Measurements from ENCODE around the gene SDR39U1. TPM values are rescaled to one million over a fixed set of nuclear protein-coding genes. Genes with fewer than 3 reads are reported as not detected.
A peak's percentile ranks its signal among the peaks of the same experiment; 100 is the strongest.

SDR39U1 gene
- total RNA-seq, 1 experiment from 2014 or later, result 11.3 TPM

DNA sequence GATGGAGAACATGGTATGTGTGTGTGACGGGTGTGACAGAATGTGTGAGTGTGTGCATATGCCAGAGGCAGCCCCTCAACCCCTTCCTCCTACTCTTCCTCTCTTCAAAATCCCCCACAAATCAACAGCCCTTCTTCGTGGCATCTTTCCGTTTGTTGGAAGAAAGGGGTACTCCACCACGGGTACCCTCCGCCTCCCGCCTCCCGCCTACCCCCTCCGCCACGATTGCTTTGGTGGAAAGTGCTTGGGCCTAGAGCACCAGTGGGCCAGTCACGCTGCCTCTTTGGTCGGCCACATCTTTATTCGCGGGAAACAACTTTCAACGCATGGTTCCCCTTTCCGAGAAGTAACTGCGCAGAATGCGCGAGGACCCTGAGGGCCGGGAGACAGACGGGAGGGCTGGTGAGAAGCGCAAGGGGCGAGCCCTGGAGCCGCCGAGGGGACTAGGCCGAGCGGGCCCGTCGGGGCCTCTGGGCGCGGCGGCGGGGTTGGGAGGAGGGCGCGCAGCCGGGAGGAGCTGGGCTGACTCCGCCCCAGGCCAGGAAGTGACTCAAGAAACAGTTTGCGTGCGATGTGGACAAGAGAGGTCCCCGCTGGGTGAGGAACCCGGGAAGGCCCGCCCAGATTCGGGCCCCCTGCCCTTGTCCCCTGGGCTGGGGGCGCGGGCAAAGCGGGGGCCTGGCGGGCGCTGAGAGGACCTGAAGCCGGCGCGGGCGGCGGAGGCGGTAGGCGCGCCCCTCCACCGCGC lies 13.0 kb downstream of the SDR39U1 start, which contains the start of the genes CBLN3 and KHNYN:
CBLN3 (minus strand) TSS at position 274 of the 748 bp plus-strand sequence. CDS start 614 bp downstream, outside the sequence.
KHNYN (plus strand) TSS at position 560 of the 748 bp plus-strand sequence. CDS start 777 bp downstream, outside the sequence.
- peak; percentile 91 for DNase-seq (ENCODE audit: low spot score)

DNA sequence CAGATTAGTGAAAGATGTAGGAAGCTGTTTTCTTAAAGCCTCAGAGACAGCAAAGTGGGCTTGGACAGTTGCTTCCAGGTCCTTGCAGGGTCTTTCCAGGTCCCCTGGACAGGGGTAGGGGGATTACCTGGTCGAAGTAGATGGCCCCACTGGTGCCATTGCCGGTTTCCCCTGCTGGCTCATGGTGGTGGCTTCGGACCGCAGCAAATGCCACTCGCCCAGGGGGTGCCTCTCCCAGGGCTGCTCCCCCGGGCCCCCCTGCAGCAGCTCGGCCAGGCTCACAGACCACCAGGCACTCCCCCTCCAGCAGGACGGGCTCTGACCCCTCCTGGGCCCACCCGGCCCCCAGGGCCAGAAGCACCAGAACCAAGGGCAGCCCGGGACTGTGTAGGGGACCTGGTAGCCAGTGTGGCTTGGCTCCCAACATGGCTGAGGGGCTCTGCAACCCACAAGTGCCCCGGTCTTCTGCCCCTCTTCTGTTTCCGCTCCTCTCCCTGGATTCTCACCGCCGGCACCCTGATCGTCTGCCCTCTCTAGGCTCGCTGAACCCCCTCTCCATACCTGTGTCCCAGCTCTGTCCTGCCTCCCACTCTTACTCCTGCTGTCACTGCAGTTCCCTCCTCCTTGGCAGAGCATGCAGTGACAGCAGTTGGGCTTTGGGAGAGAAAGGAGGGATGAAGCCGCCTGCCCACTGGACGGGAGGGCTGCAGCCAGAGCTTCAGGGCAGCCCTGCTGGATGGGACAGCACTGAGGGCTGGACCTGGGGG lies 13.8 kb downstream of the SDR39U1 start:
- DNase-seq (ENCODE audit: low spot score), result no peak

DNA sequence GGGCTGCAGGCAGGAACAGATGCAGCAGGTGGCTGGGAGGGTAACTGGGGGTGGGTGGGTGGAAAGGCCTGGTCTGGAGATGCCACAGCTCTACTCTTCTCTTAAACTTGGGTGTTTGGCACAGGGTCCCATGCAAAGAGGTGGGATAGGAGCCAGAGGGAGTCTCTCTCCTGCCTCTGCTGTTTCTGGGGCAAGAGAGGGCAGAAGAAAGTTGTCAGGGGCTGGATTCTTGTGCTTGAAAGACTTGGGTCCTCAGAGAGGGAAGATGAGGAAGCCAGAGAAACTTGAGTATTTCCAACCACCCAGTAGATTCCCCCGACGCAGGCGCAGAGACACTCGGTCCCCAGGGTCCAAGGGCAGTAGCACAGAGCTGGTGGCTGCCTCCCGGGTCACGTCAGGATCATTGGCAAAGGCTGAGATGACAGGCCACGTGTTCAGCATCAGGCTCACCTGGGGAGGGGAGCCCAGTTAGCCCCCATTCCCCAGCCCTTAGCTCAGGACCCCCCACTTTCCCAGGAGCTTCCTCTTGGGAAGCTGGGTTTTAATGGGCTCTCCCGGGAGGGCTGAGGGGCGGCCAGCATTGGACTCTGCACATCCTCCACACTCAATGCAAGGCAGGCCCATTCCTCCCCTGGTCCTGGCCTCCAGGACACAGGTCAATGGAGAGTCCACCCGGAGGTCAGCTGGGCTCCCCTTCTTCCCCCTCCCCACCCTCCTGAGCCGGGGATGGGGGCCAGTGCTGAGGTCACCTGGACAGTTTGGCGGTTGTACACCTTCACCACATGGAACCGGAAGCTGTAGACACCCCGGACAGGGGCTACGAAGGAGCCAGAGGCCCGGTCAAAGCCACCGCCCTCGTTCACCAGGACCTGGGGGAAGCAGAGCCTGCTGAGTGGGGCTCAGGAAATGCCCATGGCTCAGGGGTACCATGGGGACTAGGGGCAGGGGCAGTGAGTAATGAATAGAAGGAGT lies 14.8 kb downstream of the SDR39U1 start:
- no peak for DNase-seq (ENCODE audit: low spot score)

DNA sequence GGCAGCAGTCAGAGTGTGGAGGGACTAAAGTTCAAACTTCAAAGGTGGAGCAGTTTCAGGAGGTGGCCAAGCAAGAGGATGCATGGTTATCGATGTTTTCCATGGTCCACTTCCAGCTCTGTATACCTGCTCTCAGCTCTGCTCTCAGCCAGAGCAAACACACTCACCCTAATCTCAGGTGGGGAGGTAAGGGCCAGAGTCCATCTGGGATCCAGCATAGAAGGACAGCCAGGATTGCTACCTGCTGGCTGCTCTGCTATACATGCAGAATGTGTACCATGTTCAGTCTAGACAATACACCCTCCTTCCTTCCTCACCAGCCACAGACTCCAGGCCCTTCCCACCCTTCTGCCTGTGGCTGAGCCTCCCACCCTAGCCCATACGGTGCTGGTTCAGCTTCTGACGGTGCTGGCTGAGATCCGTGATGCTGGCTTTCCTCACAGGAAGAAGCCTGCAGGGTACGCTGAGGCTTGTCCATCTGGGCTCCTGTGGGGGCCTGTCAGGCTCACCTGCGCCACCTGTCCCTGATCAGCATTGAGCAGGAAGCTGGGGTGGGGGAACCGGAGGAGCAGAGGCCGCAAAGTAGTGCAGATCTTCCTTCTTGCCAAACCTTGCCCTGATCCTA lies 15.6 kb downstream of the SDR39U1 start:
- no peak for DNase-seq (ENCODE audit: low spot score)

DNA sequence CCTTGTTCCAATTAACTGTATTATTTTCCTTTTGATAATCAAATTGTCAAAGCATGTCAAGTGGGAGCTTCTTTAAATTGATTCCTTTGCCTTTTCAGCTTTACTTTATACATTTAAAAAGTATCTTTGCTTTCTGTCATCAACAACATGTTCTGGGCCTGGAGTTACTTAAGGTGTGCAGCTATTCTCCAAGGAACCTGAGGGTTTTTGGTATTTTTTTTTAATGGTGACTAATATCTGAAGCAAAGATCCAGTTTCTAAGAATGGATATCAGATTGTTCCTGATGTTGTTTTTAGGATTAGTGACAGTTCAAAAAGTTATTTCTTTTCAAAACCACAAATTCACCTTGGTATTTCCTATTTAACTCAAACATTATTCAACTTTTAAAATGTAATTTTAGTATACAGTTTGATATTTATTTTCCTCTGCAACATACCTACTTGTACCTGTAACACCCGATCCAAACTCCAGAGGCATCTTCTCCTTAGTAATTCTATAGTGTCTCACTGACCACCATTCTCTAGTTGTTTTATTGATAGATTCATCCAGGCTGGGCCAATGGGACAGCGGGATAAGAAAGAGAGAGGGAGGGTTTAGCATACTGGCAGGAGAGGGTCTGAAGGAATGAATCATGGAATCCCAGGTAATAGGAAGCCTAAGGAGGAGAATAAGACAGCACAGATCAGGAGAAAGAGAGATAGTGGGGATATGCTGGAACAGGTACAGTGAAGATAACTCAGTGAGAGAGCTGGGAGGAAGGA lies 16.2 kb downstream of the SDR39U1 start:
- DNase-seq (ENCODE audit: low spot score), result no peak

DNA sequence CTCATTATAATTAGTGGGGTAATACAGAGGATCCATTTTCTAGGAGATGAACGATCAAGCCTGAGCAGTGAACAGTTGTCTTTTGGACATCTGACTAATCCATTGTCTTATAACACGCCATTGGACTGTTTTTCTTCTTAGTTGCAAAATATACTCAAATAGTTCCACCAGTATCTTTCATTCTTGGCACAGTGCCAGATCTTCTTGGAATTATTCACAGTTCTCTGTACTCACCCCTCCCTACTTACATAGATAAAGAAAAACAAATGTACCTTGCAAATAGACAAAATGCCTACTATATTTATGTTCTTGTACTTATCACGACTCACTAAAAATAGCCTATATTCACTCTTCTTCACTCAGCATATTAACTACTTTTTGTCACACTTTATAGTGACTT lies 16.9 kb downstream of the SDR39U1 start:
- DNase-seq (ENCODE audit: low spot score), result no peak

DNA sequence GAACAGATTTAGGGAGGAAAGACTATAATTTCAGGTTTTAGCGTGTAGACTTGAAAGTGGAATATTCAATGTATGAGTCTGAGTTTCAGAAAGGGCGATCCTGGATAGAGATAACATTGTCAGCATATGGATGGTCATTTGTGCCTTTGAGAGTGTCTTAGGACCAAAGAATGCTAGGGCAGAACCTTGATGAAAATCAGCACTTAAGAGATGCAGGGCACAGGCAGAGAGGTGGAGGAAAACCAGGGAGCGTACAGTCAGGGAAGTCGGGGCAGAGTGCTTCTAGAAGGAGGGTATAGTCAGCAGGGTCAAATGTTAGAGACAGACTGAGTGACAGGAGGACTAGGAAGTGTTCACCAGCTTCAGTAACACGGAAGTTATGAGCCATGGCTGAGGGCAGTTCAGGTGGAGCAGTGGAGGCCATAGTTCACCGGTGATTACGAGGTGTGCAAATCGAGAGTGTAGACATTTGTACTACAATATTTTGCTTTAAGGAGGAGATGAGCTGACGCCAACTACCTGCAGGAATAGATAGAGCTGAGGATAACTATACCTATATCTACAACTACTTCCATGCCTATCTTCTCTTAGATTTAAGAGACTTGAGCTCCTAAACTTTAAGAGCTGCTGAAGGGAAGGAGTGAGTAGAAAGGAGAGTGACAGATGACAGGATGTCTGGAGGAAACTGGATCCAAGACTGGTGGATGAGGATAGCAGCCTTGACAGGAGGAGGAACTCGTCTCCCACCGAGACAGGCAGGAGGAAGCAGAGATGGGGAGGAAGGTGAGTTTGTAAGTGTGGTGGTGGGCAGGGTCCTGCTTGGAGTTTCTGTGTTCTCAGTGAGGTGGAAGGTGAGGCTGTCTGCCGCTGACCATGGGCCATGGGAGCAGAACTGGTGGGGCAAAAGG lies 19.6 kb downstream of the SDR39U1 start:
- no peak for DNase-seq (ENCODE audit: low spot score)

DNA sequence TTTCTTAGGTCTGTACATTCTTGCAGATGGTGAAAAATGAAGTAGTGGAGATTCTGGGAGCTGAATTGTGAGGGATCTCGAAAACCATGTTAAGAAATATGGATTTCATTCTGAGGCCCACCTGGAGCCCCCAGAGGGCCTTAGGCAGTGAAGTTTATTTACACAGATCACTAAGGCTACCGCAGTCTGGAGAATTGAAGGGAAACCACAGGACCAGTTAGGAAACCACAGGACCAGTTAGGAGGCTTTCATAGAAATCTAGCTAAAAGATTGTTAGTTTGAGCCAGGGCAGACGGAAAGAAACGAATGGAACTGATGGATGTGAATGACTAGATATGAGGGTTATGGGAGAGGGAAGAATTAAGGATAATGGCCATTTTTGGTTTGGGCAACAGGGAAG lies 20.3 kb downstream of the SDR39U1 start:
- DNase-seq (ENCODE audit: low spot score), result no peak

DNA sequence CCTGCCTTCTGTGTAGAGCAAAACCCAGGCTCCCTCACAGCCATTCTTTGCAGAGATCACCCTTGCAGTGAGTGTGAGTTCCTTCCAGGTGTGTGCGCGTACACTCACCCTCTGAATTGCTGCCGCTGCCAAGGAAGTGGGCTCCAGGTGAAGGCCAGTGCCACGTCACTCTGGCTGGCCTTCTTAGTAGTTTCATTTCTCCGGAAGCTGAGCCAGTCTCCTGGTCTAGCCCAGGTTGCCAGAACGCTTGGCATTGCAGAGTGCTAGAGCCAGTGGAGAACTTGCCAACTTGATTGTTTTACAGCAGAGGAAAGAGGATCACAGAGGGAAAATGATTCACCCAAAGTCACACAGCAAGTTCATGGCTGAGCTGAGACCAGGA lies 24.1 kb downstream of the SDR39U1 start:
- DNase-seq (ENCODE audit: low spot score), result no peak

DNA sequence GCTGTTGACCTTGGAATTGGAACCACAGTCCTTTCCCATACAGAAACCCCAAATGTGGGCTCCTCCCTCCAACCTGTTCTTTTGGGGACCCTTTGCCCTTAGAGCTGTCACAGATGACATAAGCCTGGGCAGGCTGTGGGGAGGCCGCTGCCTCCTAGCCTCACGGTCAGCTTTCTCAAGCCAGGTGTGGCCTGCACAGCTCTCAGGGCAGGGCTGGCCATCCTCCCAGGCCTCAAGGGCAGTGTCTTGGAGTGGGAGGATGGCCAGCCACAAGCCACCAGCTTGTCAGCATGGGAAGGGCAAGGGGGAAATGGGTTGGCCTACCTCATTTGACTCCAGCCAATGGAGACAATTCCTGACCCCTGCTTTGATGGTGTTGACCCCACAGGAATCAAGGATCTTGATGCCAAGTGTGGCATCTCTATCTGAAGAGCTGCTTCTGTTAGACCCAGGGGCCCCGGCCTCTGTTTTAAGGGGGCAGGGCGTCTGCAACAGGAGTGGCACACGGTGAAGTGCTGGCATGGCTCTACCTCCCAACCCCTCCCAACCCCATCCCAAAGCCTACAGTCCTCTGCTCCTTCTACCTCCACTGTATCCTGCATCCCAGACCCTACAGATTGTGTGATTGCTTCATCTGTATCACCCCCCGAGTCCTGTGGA lies 24.6 kb downstream of the SDR39U1 start:
- DNase-seq (ENCODE audit: low spot score), result no peak

DNA sequence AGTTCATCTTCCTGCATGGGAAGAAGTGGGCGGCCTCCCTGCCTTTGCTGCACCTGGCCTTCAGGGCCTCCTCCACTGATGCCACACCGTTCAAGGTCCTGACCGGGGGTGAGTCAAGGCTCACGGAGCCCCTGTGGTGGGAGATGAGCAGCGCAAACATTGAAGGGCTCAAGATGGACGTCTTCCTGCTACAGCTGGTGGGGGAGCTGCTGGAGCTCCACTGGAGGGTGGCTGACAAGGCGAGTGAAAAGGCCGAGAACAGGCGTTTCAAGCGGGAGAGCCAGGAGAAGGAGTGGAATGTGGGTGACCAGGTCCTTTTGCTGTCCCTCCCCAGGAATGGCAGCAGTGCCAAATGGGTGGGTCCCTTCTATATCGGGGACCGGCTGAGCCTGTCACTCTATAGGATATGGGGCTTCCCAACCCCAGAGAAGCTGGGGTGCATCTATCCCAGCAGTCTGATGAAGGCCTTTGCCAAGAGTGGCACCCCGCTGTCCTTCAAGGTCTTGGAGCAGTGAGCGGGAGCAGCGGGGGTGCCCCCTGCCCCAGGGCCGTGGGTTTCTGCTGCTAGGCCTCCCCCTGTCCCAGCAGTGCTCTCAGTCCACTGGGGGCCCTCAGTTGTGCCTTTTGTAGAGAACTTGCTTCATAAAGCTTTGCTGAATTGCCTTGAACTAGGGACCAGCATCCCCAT lies 25.5 kb downstream of the SDR39U1 start:
- no peak for DNase-seq (ENCODE audit: low spot score)

DNA sequence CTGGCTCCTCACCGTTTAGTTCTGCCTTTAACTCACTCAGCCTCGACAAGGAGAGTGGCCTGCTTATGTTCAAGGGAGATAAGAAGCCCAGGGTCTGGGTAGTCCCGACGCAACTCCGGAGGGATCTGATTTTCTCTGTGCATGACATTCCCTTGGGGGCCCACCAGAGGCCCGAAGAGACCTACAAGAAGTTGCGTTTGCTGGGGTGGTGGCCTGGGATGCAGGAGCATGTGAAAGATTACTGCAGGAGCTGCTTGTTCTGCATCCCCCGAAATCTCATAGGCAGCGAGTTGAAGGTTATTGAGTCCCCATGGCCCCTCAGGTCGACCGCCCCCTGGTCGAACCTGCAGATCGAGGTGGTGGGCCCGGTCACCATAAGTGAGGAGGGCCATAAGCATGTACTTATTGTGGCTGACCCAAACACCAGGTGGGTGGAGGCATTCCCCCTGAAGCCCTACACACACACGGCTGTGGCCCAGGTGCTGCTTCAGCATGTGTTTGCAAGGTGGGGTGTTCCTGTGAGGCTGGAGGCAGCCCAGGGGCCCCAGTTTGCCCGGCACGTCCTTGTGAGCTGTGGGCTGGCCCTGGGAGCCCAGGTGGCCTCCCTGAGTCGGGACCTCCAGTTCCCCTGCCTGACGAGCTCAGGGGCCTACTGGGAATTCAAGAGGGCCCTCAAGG lies 26.2 kb downstream of the SDR39U1 start:
- DNase-seq (ENCODE audit: low spot score), result no peak

DNA sequence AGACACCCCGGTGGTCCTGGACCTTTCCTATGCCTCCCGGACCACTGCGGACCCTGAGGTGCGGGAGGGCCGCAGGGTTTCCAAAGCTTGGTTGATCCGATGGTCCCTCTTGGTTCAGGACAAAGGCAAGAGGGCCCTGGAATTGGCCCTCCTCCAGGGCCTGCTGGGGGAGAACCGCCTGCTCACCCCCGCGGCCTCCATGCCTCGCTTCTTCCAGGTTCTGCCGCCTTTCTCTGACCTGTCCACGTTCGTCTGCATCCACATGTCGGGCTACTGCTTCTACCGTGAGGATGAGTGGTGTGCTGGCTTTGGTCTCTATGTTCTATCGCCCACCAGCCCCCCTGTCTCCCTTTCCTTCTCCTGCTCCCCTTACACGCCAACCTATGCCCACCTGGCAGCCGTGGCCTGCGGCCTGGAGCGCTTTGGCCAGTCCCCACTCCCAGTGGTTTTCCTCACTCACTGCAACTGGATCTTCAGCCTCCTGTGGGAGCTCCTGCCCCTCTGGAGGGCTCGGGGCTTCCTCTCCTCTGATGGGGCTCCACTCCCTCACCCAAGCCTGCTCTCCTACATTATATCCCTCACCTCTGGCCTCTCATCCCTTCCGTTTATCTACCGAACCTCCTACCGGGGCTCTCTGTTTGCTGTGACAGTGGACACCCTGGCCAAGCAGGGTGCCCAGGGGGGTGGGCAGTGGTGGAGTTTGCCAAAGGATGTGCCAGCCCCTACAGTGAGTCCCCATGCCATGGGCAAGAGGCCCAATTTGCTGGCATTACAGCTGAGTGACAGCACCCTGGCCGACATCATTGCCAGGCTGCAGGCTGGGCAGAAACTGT lies 26.9 kb downstream of the SDR39U1 start:
- DNase-seq (ENCODE audit: low spot score), result no peak

DNA sequence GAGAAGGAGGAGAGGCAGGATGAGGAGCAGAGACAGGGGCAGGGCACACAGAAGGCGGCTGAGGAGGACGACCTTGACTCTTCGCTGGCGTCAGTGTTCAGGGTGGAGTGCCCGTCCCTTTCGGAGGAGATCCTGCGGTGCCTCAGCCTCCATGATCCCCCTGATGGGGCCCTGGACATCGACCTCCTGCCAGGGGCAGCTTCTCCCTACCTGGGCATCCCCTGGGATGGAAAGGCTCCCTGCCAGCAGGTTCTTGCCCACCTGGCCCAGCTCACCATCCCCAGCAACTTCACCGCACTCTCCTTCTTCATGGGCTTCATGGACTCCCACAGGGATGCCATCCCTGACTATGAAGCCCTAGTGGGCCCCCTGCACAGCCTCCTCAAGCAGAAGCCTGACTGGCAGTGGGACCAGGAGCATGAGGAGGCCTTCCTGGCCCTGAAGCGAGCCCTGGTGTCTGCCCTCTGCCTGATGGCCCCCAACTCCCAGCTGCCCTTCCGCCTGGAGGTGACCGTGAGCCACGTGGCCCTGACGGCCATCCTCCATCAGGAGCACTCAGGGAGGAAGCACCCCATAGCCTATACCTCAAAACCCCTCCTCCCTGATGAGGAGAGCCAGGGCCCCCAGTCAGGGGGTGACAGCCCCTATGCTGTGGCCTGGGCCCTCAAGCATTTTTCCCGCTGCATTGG lies 27.7 kb downstream of the SDR39U1 start:
- no peak for DNase-seq (ENCODE audit: low spot score)

DNA sequence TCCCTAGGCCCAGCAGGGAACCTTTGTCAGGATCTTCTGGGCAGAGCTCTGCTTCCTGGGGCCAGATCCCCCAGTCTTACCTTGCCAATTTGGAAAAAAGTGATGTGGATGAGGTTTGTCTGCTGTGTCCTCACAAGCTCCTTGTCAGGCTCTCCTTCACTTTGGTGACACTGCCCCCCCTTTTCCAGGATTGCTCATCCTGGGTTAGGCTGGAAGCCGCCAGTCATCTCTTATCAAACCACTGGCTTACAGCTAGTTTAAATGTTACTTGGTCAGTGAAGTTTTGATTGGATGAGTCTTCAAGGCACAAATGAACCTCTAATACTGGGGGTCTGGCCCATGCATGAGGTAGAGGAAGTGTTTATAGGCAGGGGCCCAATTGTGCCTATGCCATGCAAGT lies 28.5 kb downstream of the SDR39U1 start:
- no peak for DNase-seq (ENCODE audit: low spot score)
